Daoy (cell line): ENCODE results near the gene CPSF7. TPM values are rescaled to one million over a fixed set of nuclear protein-coding genes. Genes with fewer than 3 reads are reported as not detected.
"Not testable (repeated sequence)": the region's sequence is repeated elsewhere in the genome, so short reads cannot be mapped to it uniquely, and the experiment has no call there.

Experiments
- DNase-seq: peaks from one replicate; pipeline ENCODE4 v3.0.0-alpha.2; 2015; ENCODE audit warnings: low read depth
- total RNA-seq: library from RNA; depleted of rRNA; stranded (reverse); fragments of >200 nt; shearing (Covaris generic); gene quantifications from 2 replicates; pipeline ENCODE4 v1.2.3, GENCODE V29; 2014; rRNA removed

CPSF7 gene
- total RNA-seq, result 16.6 and 22.3 TPM in 2 replicates

GRCh38 chr11:61429691-61430582 is at the start of gene CPSF7, which contains the start of gene SDHAF2:
Gene CPSF7, minus strand, starts transcription at chr11:61429975. Its CDS starts 740 bp downstream, at chr11:61429235.
Gene SDHAF2, plus strand, starts transcription at chr11:61430124. Its CDS starts 23 bp downstream, at chr11:61430147.
- DNase-seq, result peak; percentile 98

- peak; percentile 33 for DNase-seq
Measured at GRCh38 chr11:61477727-61478148, 48.0 kb upstream of the CPSF7 start.

- no peak for DNase-seq
Measured at GRCh38 chr11:61477126-61477525, 47.4 kb upstream of the CPSF7 start.

GRCh38 chr11:61476371-61476770 is 46.6 kb upstream of the CPSF7 start:
- no peak for DNase-seq

GRCh38 chr11:61475433-61475832 is 45.7 kb upstream of the CPSF7 start:
- no peak for DNase-seq

GRCh38 chr11:61474013-61474643 is 44.4 kb upstream of the CPSF7 start:
- no peak for DNase-seq

GRCh38 chr11:61473370-61474012 is 43.7 kb upstream of the CPSF7 start:
- no peak for DNase-seq

- no peak for DNase-seq
Measured at GRCh38 chr11:61472868-61473267, 43.1 kb upstream of the CPSF7 start.

GRCh38 chr11:61472282-61472681 is 42.5 kb upstream of the CPSF7 start:
- DNase-seq, result no peak

- no peak for DNase-seq
Measured at GRCh38 chr11:61468002-61468401, 38.2 kb upstream of the CPSF7 start.

GRCh38 chr11:61467602-61468001 is 37.8 kb upstream of the CPSF7 start:
- DNase-seq, result not testable (repeated sequence)

- DNase-seq, result no peak
Measured at GRCh38 chr11:61460986-61461385, 31.2 kb upstream of the CPSF7 start.

GRCh38 chr11:61460474-61460881 is 30.7 kb upstream of the CPSF7 start:
- no peak for DNase-seq

- DNase-seq, result no peak
Measured at GRCh38 chr11:61454520-61454919, 24.7 kb upstream of the CPSF7 start.

- DNase-seq, result no peak
Measured at GRCh38 chr11:61453695-61454094, 23.9 kb upstream of the CPSF7 start.

- DNase-seq, result no peak
Measured at GRCh38 chr11:61452825-61453224, 23.1 kb upstream of the CPSF7 start.

- DNase-seq, result no peak
Measured at GRCh38 chr11:61448552-61448927, 18.8 kb upstream of the CPSF7 start.

- no peak for DNase-seq
Measured at GRCh38 chr11:61447601-61448551, 18.1 kb upstream of the CPSF7 start.

GRCh38 chr11:61446211-61446651 is 16.5 kb upstream of the CPSF7 start:
- peak; percentile 90 for DNase-seq

GRCh38 chr11:61445516-61445915 is 15.7 kb upstream of the CPSF7 start:
- no peak for DNase-seq

- DNase-seq, result no peak
Measured at GRCh38 chr11:61442616-61443015, 12.8 kb upstream of the CPSF7 start.
